Neuronal stem cell (in vitro differentiated cells): ENCODE data around the gene SPDL1. TPM values are rescaled to one million over a fixed set of nuclear protein-coding genes. Genes with fewer than 3 reads are reported as not detected.

ENCODE experiments used
- DNase-seq: peaks from one replicate; pipeline ENCODE4 v3.0.0-alpha.2; 2013; ENCODE audit warnings: low spot score
- H2AFZ ChIP-seq: one replicate; pipeline ENCODE4 v1.6.1; 2013; ENCODE audit warnings: mild to moderate bottlenecking, low read length, inconsistent platforms
- H2AK5ac ChIP-seq: 2 replicates; pipeline ENCODE4 v1.6.1; 2013; ENCODE audit warnings: low read depth, mild to moderate bottlenecking, inconsistent platforms, low read length, moderate library complexity, mixed read lengths
- H2BK120ac ChIP-seq: 2 replicates; pipeline ENCODE4 v1.6.1; 2013; ENCODE audit warnings: low read depth, mild to moderate bottlenecking, inconsistent platforms, low read length, moderate library complexity, mixed read lengths
- H2BK12ac ChIP-seq: one replicate; pipeline ENCODE4 v1.6.1; 2013; ENCODE audit warnings: low read length, inconsistent platforms
- H2BK15ac ChIP-seq: 2 replicates; pipeline ENCODE4 v1.6.1; 2013; ENCODE audit warnings: mild to moderate bottlenecking, low read length, inconsistent platforms, mixed read lengths
- H2BK5ac ChIP-seq: one replicate; pipeline ENCODE4 v1.6.1; 2013; ENCODE audit warnings: inconsistent platforms, mild to moderate bottlenecking, low read length, moderate library complexity
- H3K14ac ChIP-seq: one replicate; pipeline ENCODE4 v1.6.1; 2013; ENCODE audit warnings: low read length, inconsistent platforms
- H3K18ac ChIP-seq: 2 replicates; pipeline ENCODE4 v1.6.1; 2013; ENCODE audit warnings: low read length, inconsistent platforms
- H3K23ac ChIP-seq: 2 replicates; pipeline ENCODE4 v1.6.1; 2013; ENCODE audit warnings: low read depth, mild to moderate bottlenecking, mixed read lengths, low read length, inconsistent platforms; ENCODE audit not compliant: poor library complexity
- H3K27ac ChIP-seq: replicated peaks from 3 replicates; pipeline ENCODE4 v1.5.1; 2013; ENCODE audit warnings: low read length, inconsistent platforms
- H3K27me3 ChIP-seq, 3 experiments: 2 replicates each; pipeline ENCODE4 v1.6.1; 2013; ENCODE audit warnings: low read length in 3 of 3, mild to moderate bottlenecking in 2 of 3, inconsistent platforms in 1 of 3, low read depth in 1 of 3, mixed read lengths in 1 of 3, moderate library complexity in 1 of 3; ENCODE audit not compliant: control insufficient read depth in 3 of 3, insufficient read depth in 3 of 3
- H3K36me3 ChIP-seq, 2 donors: replicated peaks in 1 of 2; 2 replicates each; pipeline ENCODE4 v1.6.1; 2013; ENCODE audit warnings: low read length in 2 of 2; ENCODE audit not compliant: control insufficient read depth in 2 of 2, insufficient read depth in 2 of 2
- H3K4ac ChIP-seq: 2 replicates; pipeline ENCODE4 v1.6.1; 2013; ENCODE audit warnings: inconsistent platforms, mild to moderate bottlenecking, low read length, moderate library complexity
- H3K4me1 ChIP-seq, 2 donors: 1 replicate in 1 of 2; 2 replicates in 1 of 2; pipeline ENCODE4 v1.6.1; 2013; ENCODE audit warnings: low read length in 2 of 2, low read depth in 1 of 2; ENCODE audit not compliant: control insufficient read depth in 2 of 2, insufficient read depth in 1 of 2
- H3K4me2 ChIP-seq: one replicate; pipeline ENCODE4 v1.6.1; 2013; ENCODE audit warnings: mild to moderate bottlenecking, low read length, inconsistent platforms; ENCODE audit not compliant: insufficient read depth, poor library complexity, severe bottlenecking
- H3K4me3 ChIP-seq, 2 donors: 2 replicates each; pipeline ENCODE4 v1.5.1; 2013; ENCODE audit warnings: low read length in 2 of 2, mild to moderate bottlenecking in 2 of 2, inconsistent platforms in 1 of 2, moderate library complexity in 1 of 2
- H3K79me1 ChIP-seq: one replicate; pipeline ENCODE4 v1.6.1; 2013; ENCODE audit warnings: low read depth, mild to moderate bottlenecking, inconsistent platforms, low read length, moderate library complexity
- H3K9ac ChIP-seq: one replicate; pipeline ENCODE4 v1.6.1; 2013; ENCODE audit warnings: mild to moderate bottlenecking, low read depth, low read length, inconsistent platforms; ENCODE audit not compliant: poor library complexity
- H3K9me3 ChIP-seq, 2 donors: replicated peaks in 1 of 2; 2 replicates each; pipeline versions ENCODE3 to v1.6.1; 2013; ENCODE audit warnings: low read length in 2 of 2, mild to moderate bottlenecking in 2 of 2, inconsistent platforms in 1 of 2, low read depth in 1 of 2, mixed read lengths in 1 of 2, moderate library complexity in 1 of 2; ENCODE audit not compliant: control insufficient read depth in 2 of 2, insufficient read depth in 1 of 2
- H4K8ac ChIP-seq: one replicate; pipeline ENCODE4 v1.6.1; 2013; ENCODE audit warnings: low read depth, mild to moderate bottlenecking, inconsistent platforms, low read length, moderate library complexity
- H4K91ac ChIP-seq: one replicate; pipeline ENCODE4 v1.6.1; 2013; ENCODE audit warnings: low read length, low read depth, mild to moderate bottlenecking, inconsistent platforms; ENCODE audit not compliant: poor library complexity
- WGBS, 2 donors: extraction: QIAGEN DNeasy Blood & Tissue Kit; methylation state at CpG; one replicate each; pipeline ENCODE4 v1.1.7; 2013; ENCODE audit warnings: missing lambda C conversion rate in 2 of 2, mixed read lengths in 1 of 2; ENCODE audit not compliant: insufficient read length in 2 of 2, insufficient replicate concordance in 1 of 2; ENCODE audit errors: extremely low coverage in 2 of 2; 5-methylcytosine and 5-hydroxymethylcytosine counted together
- polyA plus RNA-seq, 2 experiments: library from polyadenylated mRNA; stranded (reverse); fragments of 200-250 nt; gene quantifications; one replicate each; pipeline ENCODE4 v1.2.3, GENCODE V29; 2013

Gene SPDL1, protein sequence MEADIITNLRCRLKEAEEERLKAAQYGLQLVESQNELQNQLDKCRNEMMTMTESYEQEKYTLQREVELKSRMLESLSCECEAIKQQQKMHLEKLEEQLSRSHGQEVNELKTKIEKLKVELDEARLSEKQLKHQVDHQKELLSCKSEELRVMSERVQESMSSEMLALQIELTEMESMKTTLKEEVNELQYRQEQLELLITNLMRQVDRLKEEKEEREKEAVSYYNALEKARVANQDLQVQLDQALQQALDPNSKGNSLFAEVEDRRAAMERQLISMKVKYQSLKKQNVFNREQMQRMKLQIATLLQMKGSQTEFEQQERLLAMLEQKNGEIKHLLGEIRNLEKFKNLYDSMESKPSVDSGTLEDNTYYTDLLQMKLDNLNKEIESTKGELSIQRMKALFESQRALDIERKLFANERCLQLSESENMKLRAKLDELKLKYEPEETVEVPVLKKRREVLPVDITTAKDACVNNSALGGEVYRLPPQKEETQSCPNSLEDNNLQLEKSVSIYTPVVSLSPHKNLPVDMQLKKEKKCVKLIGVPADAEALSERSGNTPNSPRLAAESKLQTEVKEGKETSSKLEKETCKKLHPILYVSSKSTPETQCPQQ
- 39.9 TPM for polyA plus RNA-seq (2013, experiment 1 of 2)
- 40.3 TPM for polyA plus RNA-seq (2013, experiment 2 of 2)

DNA sequence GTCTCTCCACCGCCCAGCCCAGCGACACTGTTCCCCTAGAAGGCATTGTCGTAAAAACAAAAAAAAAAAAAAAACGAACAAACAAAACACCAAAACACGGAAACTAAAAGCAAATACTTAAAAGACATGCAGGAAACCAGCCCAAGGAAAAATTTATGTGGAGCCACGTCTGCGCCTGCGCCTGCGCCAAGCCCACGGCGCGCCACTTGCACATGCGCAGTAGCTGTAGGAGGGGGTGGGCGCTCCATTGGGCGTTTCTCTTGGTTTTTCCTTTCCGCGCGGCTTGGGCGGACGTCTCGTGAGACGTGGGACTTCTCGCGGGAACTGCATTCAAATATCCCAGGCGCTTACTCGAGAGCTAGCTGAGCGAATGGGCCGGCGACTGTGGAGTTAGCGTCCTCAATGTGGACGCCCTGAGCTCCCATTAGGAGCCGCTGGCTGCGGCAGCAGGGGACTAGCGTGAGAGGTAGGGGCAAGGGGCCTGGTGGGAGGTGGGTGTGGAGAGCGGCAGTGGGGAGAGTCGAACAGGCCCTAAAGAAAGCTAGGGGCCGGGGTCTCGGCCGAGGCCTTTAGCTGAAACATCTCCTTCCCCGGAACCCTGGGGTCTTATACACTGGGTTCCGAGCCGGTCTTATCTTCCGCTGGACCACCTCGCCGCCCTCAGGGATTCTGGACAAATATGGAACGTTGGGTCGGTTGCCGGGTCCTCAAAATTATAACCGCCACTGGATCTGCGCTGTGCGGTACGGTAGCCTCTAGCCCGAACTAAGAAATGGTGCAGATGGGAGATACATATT lies at the start of gene SPDL1:
Gene SPDL1 (plus strand): TSS at position 350 of the 797 bp plus-strand sequence. CDS start 4,644 bp downstream, outside the sequence.
- WGBS, 2 donors, result no CpG with 5 or more reads among the region's 53 CpGs
- peak within 1 kb of the TSS; percentile 1 for H3K18ac ChIP-seq

DNA sequence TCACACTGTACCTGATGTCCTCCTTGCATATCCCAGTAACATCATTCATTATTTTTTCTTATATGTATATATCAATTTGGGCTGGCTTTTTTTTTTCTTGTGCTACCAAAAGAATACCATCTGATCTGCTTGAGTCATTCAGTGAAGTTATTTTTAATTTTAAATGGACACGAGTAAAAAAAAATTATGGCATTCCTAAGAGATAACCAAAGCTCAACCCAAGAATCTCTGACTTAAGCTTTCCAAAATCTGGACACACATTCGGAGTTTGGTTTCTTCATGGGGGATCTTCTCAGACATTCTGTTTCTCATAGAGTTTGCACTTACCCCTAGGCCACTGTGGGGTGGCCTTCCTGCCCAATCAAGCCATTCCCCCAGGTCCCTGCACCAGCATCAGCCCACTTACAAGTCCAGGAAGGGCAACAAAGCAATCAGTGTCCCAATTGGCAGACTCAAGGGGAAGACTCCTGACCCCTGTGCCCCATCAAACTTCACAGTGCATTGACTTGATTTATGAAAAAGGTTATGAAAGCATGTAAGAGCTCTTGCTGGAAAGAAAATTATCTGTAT lies 49.2 kb upstream of the SPDL1 start:
- no CpG with 5 or more reads among the region's 2 CpGs for WGBS, 2 donors
- Histone ChIP-seq H2BK12ac (no peak overlapping the region), H3K4me2 (no peak overlapping the region), H2AFZ (no peak overlapping the region), H3K27me3 (no peaks in the 10 kb centered on the region), H3K4ac (no peak overlapping the region), H3K4me3 (no peak overlapping the region), H3K9me3 (no peaks in the 10 kb centered on the region), H3K79me1 (no peaks in the 10 kb centered on the region), H2BK120ac (no peak overlapping the region), H3K36me3 (no peaks in the 10 kb centered on the region), H3K9ac (no peak overlapping the region), H3K14ac (no peak overlapping the region), H3K27ac (no peak overlapping the region), H3K18ac (peak overlapping the region; percentile 46), H4K91ac (no peak overlapping the region), H4K8ac (no peak overlapping the region), H2AK5ac (no peak overlapping the region), H3K4me1 (no peaks in the 10 kb centered on the region), H3K23ac (no peak overlapping the region), H2BK15ac (no peak overlapping the region), H2BK5ac (no peak overlapping the region)
- DNase-seq, result no peak

More for the DNA sequence above, at the start of gene SPDL1:
- no peak within 1 kb of the TSS for H4K91ac ChIP-seq
- no peaks in the 10 kb centered on the region for H3K27me3 ChIP-seq
- H3K4me1 ChIP-seq, result no peaks in the 10 kb centered on the region
- no peak within 1 kb of the TSS for H3K4ac ChIP-seq
- H3K14ac ChIP-seq, result no peak within 1 kb of the TSS
- H3K4me3 ChIP-seq, result peak within 1 kb of the TSS; percentile 77 to 95
- peak within 1 kb of the TSS; percentile 69 for H3K27ac ChIP-seq
- H2AFZ ChIP-seq, result peak within 1 kb of the TSS; percentile 89
- no peak within 1 kb of the TSS for H2BK12ac ChIP-seq
- peak within 1 kb of the TSS; percentile 55 for H3K4me2 ChIP-seq
- no peak within 1 kb of the TSS for H2BK15ac ChIP-seq
- DNase-seq, result peak; percentile 96
- peaks cover under 1 to 24% of the 10 kb centered on the region in 2 donors for H3K36me3 ChIP-seq
- no peak within 1 kb of the TSS for H4K8ac ChIP-seq
- H2BK5ac ChIP-seq, result no peak within 1 kb of the TSS
- H2BK120ac ChIP-seq, result no peak within 1 kb of the TSS
- H2AK5ac ChIP-seq, result no peak within 1 kb of the TSS
- no peaks in the 10 kb centered on the region for H3K9me3 ChIP-seq
- peaks cover 3% of the 10 kb centered on the region for H3K79me1 ChIP-seq
- H3K23ac ChIP-seq, result peak within 1 kb of the TSS; percentile 0
- peak within 1 kb of the TSS; percentile 45 for H3K9ac ChIP-seq

DNA sequence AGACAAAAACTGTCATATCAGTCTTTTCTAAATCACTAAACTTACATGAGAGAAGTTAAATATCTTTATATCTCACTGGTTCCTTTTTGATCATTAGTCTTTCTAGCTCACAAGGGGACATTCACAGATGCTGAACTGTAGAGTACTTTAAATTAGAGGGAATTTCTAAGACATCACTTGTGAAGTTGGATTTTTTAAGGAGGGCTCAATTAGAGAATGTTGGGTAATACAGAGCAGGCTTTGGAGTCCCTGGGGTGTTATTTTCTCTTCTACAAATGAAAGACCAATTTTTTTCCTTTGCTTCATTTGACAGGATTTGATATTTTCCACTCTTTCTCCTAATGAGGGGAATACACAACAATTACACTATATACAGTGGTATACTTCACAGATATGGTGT lies 48.6 kb upstream of the SPDL1 start:
- H3K4ac ChIP-seq, result no peak overlapping the region
- H3K18ac ChIP-seq, result no peak overlapping the region
- H3K23ac ChIP-seq, result no peak overlapping the region
- no peak overlapping the region for H3K14ac ChIP-seq
- no peaks in the 10 kb centered on the region for H3K4me1 ChIP-seq
- H4K91ac ChIP-seq, result no peak overlapping the region
- no peak overlapping the region for H2BK15ac ChIP-seq
- H2AK5ac ChIP-seq, result no peak overlapping the region
- H2BK120ac ChIP-seq, result no peak overlapping the region
- no peak overlapping the region for H3K4me2 ChIP-seq
- H2BK12ac ChIP-seq, result no peak overlapping the region
- H4K8ac ChIP-seq, result no peak overlapping the region
- H3K4me3 ChIP-seq, result no peak overlapping the region
- H3K36me3 ChIP-seq, result no peaks in the 10 kb centered on the region
- DNase-seq, result no peak
- no peak overlapping the region for H2BK5ac ChIP-seq
- no peak overlapping the region for H3K9ac ChIP-seq
- H2AFZ ChIP-seq, result no peak overlapping the region
- H3K27me3 ChIP-seq, result no peaks in the 10 kb centered on the region
- H3K79me1 ChIP-seq, result no peaks in the 10 kb centered on the region
- H3K27ac ChIP-seq, result no peak overlapping the region
- no peaks in the 10 kb centered on the region for H3K9me3 ChIP-seq
